ENCODE data around the gene TCEAL8. TPM values are rescaled to one million over a fixed set of nuclear protein-coding genes. Genes with fewer than 3 reads are reported as not detected.
A peak's percentile ranks its signal among the peaks of the same experiment; 100 is the strongest.

The TCEAL8 gene
- total and polyA plus RNA-seq, 3 donors from 2014 or later: 76.5 to 91.1 (median 83.1) TPM

- H3K9me3 ChIP-seq: no peaks in the 10 kb centered on the region
- H3K4me1 ChIP-seq: no peaks in the 10 kb centered on the region
- no peak overlapping the region for H3K27ac ChIP-seq
- no peak overlapping the region for H3K4me3 ChIP-seq
- WGBS, 2 donors: 40 to 61% methylated on average over 7 of the region's 7 CpGs
- peak; percentile 74 for DNase-seq
- H3K27me3 ChIP-seq: no peaks in the 10 kb centered on the region
- TF ChIP-seq, protein P1, sequence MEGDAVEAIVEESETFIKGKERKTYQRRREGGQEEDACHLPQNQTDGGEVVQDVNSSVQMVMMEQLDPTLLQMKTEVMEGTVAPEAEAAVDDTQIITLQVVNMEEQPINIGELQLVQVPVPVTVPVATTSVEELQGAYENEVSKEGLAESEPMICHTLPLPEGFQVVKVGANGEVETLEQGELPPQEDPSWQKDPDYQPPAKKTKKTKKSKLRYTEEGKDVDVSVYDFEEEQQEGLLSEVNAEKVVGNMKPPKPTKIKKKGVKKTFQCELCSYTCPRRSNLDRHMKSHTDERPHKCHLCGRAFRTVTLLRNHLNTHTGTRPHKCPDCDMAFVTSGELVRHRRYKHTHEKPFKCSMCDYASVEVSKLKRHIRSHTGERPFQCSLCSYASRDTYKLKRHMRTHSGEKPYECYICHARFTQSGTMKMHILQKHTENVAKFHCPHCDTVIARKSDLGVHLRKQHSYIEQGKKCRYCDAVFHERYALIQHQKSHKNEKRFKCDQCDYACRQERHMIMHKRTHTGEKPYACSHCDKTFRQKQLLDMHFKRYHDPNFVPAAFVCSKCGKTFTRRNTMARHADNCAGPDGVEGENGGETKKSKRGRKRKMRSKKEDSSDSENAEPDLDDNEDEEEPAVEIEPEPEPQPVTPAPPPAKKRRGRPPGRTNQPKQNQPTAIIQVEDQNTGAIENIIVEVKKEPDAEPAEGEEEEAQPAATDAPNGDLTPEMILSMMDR (IDR thresholded peaks at IDR 0.05): peak in 1 of 3 experiments; percentile 22
- no peak for TF ChIP-seq POLR2A (IDR thresholded peaks at IDR 0.05)
- no peaks in the 10 kb centered on the region for H3K36me3 ChIP-seq (ENCODE audit: low read depth, missing control alignments)
- intact Hi-C loops (cut with DNase I; ENCODE audit: low total_unique reads): no loop called here
Observed at GRCh38 chrX:103211012-103211715, 43.8 kb downstream of the TCEAL8 start.

DNA sequence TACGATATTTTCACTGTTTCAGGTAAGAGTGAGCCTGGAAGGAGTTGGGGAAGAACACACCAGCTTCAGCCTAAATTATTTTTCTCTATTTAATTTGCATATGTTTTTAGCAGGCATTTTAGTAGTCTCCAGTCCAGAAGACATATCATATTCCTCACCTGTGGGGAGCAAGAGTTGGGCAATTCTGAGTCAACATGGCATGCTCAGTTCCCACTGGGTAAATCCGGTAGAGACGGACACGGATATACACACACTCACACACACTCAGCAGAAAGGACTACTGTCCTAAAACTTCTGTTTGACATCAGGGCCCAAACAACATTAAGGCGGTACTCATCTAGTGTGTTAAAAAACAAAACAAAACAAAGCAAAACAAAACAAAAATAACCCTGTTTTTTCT, 44.9 kb downstream of the TCEAL8 start:
- intact Hi-C loops (cut with DNase I; ENCODE audit: low total_unique reads): no loop called here
- DNase-seq: no peak
- no peaks in the 10 kb centered on the region for H3K9me3 ChIP-seq

More for the DNA sequence above, 44.9 kb downstream of the TCEAL8 start:
- no peak overlapping the region for H3K27ac ChIP-seq
- H3K36me3 ChIP-seq (ENCODE audit: low read depth, missing control alignments): no peaks in the 10 kb centered on the region
- no peaks in the 10 kb centered on the region for H3K27me3 ChIP-seq
- TF ChIP-seq, protein P1 (IDR thresholded peaks at IDR 0.05): no peak
- no peak for TF ChIP-seq POLR2A (IDR thresholded peaks at IDR 0.05)
- H3K4me3 ChIP-seq: no peak overlapping the region
- 83% methylated on average over 5 of the region's 5 CpGs for WGBS, 2 donors
- no peaks in the 10 kb centered on the region for H3K4me1 ChIP-seq

Other genes starting within 250 kb of the TCEAL8 start
- gene BEX1, start 191.0 kb downstream of the TCEAL8 start, total RNA-seq: 100 to 1,000 TPM; 233 to 344 TPM
- 174 TPM for gene BEX1, start 191.0 kb downstream of the TCEAL8 start, polyA plus RNA-seq (ENCODE audit: insufficient read depth, low read depth, low replicate concordance)
- gene NXF3, start 162.0 kb downstream of the TCEAL8 start, total RNA-seq: 100 to 1,000 TPM; 656 to 668 TPM
- 119 TPM for gene NXF3, start 162.0 kb downstream of the TCEAL8 start, polyA plus RNA-seq (ENCODE audit: insufficient read depth, low read depth, low replicate concordance)
- 100 to 1,000 TPM; 104 to 125 TPM for gene BEX4, start 40.0 kb downstream of the TCEAL8 start, total RNA-seq
- 90.7 TPM for gene BEX4, start 40.0 kb downstream of the TCEAL8 start, polyA plus RNA-seq (ENCODE audit: insufficient read depth, low read depth, low replicate concordance)
- 100 to 1,000 TPM in 1 of 2 donors, 10 to 100 TPM in 1; 89.1 to 103 TPM for gene TCEAL5, start 21.6 kb upstream of the TCEAL8 start, total RNA-seq
- 77.5 TPM for gene TCEAL5, start 21.6 kb upstream of the TCEAL8 start, polyA plus RNA-seq (ENCODE audit: insufficient read depth, low read depth, low replicate concordance)
- gene BEX2, start 55.8 kb upstream of the TCEAL8 start, total RNA-seq: 100 to 1,000 TPM in 1 of 2 donors, 10 to 100 TPM in 1; 88.9 to 116 TPM
- 82.7 TPM for gene BEX2, start 55.8 kb upstream of the TCEAL8 start, polyA plus RNA-seq (ENCODE audit: insufficient read depth, low read depth, low replicate concordance)
- 1 to 10 TPM; 1.3 to 5.5 TPM for gene TCEAL7, start 75.1 kb upstream of the TCEAL8 start, total RNA-seq
- gene TCEAL7, start 75.1 kb upstream of the TCEAL8 start, polyA plus RNA-seq (ENCODE audit: insufficient read depth, low read depth, low replicate concordance): 3.9 TPM
- gene TCEAL9, start 101.4 kb upstream of the TCEAL8 start, total RNA-seq: 10 to 100 TPM; 99.4 to 99.7 TPM
- gene TCEAL9, start 101.4 kb upstream of the TCEAL8 start, polyA plus RNA-seq (ENCODE audit: insufficient read depth, low read depth, low replicate concordance): 74.9 TPM
- 100 to 1,000 TPM; 354 to 415 TPM for gene BEX3, start 121.4 kb upstream of the TCEAL8 start, total RNA-seq
- 289 TPM for gene BEX3, start 121.4 kb upstream of the TCEAL8 start, polyA plus RNA-seq (ENCODE audit: insufficient read depth, low read depth, low replicate concordance)

Measured in testis (tissue), 3 donors.